GM18951 (cell line): ENCODE measurements around the gene PHF1.

Source experiments
- POLR2A ChIP-seq: IDR thresholded peaks from 4 replicates; pipeline ENCODE4 v1.6.1; 2011; ENCODE audit warnings: mild to moderate bottlenecking; ENCODE audit not compliant: insufficient read length, insufficient read depth; ENCODE audit errors: extremely low read depth
- in situ Hi-C: fragments of 300-500 bp; cut with MboI; formaldehyde crosslinking; loops from one replicate; pipeline ENCODE4 v1.12.0; 2022; ENCODE audit warnings: low sequenced_read_pairs, mixed read lengths, inconsistent platforms; ENCODE audit not compliant: unreplicated experiment

Gene PHF1

DNA sequence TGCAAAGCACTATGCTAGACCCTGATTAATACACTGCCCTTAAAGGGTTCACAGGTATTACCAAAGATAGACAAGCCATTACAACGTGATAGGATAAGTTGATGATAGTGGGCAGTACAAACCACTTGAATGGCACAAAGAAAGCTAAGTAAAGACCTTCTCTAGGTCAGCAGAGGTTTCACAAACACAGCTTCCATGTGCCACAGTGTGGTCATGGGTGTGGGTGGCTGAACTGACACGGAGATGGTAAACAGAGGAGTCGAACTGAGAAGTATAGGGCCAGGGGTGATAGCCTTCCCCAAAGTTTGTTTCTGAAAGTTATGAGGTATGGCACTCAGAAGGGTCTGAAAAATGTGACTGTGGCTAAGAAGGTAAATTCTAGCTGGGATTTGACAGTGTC is 47.9 kb downstream of the PHF1 start:
- in situ Hi-C loops: no loop called here
- no peak for TF ChIP-seq POLR2A

GRCh38 chr6:33459226-33459625 is 48.4 kb downstream of the PHF1 start:
- TF ChIP-seq POLR2A: no peak
- in situ Hi-C loops: no loop called here
